ENCODE results near the gene IL1RAPL2.

DNA sequence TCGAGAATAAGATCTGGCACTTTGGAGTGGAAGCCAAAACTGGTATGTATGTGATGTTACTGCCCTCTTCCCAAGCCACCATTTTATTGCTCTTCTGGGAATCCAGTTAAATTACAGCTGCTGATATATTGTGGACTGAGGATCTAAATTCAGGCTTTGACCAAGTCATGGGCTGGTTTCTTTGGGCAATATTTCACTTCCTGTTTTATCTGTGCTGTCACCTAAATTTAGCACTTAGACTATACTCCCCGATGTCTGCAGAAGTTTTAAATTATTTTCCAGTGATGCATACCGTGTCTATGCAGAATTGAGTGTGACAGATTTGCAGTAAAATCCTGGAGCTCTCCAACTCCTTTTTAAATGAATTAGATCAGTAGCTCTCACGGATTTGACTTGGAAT, 554.5 kb downstream of the IL1RAPL2 start:
- TF ChIP-seq, protein P1, sequence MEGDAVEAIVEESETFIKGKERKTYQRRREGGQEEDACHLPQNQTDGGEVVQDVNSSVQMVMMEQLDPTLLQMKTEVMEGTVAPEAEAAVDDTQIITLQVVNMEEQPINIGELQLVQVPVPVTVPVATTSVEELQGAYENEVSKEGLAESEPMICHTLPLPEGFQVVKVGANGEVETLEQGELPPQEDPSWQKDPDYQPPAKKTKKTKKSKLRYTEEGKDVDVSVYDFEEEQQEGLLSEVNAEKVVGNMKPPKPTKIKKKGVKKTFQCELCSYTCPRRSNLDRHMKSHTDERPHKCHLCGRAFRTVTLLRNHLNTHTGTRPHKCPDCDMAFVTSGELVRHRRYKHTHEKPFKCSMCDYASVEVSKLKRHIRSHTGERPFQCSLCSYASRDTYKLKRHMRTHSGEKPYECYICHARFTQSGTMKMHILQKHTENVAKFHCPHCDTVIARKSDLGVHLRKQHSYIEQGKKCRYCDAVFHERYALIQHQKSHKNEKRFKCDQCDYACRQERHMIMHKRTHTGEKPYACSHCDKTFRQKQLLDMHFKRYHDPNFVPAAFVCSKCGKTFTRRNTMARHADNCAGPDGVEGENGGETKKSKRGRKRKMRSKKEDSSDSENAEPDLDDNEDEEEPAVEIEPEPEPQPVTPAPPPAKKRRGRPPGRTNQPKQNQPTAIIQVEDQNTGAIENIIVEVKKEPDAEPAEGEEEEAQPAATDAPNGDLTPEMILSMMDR (IDR thresholded peaks at IDR 0.05), result no peak
- no peak for TF ChIP-seq POLR2A (IDR thresholded peaks at IDR 0.05)

All from right lobe of liver (tissue), 4 donors.